Memory B cell (primary cell): ENCODE measurements around the gene STX5.

ENCODE experiments used
- ATAC-seq: fragments of 150-1000 bp; cut with Tn5 transposase; 2 replicates; pipeline ENCODE4 v1.10.0; 2021; ENCODE audit warnings: low read depth, mild to moderate bottlenecking, moderate library complexity
- DNase-seq, 2 donors: peaks; one replicate each; pipeline ENCODE4 v3.0.0; 2022; ENCODE audit warnings: low spot score in 2 of 2
- H3K27ac Mint-ChIP-seq: one replicate; pipeline ENCODE4 v1.8.0; 2022; ENCODE audit warnings: mild to moderate bottlenecking, moderate library complexity, mixed read lengths
- H3K27me3 Mint-ChIP-seq: one replicate; pipeline ENCODE4 v1.8.0; 2022; ENCODE audit warnings: mixed read lengths
- H3K36me3 Mint-ChIP-seq: one replicate; pipeline ENCODE4 v1.8.0; 2022; ENCODE audit warnings: mild to moderate bottlenecking, mixed read lengths
- H3K4me1 Mint-ChIP-seq: one replicate; pipeline ENCODE4 v1.8.0; 2022; ENCODE audit warnings: mixed read lengths
- H3K4me3 Mint-ChIP-seq: one replicate; pipeline ENCODE4 v1.8.0; 2022; ENCODE audit warnings: mild to moderate bottlenecking, moderate library complexity, mixed read lengths
- H3K9me3 Mint-ChIP-seq: one replicate; pipeline ENCODE4 v1.8.0; 2022; ENCODE audit warnings: mixed read lengths

Gene STX5

GRCh38 chr11:62792202-62792575 is 39.7 kb downstream of the STX5 start:
- no peaks in the 10 kb centered on the region for H3K27me3 Mint-ChIP-seq
- no peaks in the 10 kb centered on the region for H3K9me3 Mint-ChIP-seq
- DNase-seq (no peak), ATAC-seq (no peak)
- H3K36me3 Mint-ChIP-seq: peaks cover 21% of the 10 kb centered on the region
- H3K4me1 Mint-ChIP-seq: peaks cover 34% of the 10 kb centered on the region
- peak overlapping the region; percentile 88 for H3K4me3 Mint-ChIP-seq
- H3K27ac Mint-ChIP-seq: peak overlapping the region; percentile 77

- no peaks in the 10 kb centered on the region for H3K27me3 Mint-ChIP-seq
- H3K4me1 Mint-ChIP-seq: peaks cover 34% of the 10 kb centered on the region
- H3K27ac Mint-ChIP-seq: peak within 1 kb of the TSS; percentile 83
- DNase-seq (peak; percentile 81 to 84), ATAC-seq (peak; percentile 71)
- no peaks in the 10 kb centered on the region for H3K9me3 Mint-ChIP-seq
- H3K36me3 Mint-ChIP-seq: peaks cover 19% of the 10 kb centered on the region
- H3K4me3 Mint-ChIP-seq: peak within 1 kb of the TSS; percentile 88
Observed at GRCh38 chr11:62791501-62792201, 40.2 kb downstream of the STX5 start, which contains the start of gene TMEM223. TSS of gene TMEM223 (minus strand) at chr11:62792006. CDS start at chr11:62791994, 12 bp downstream.

GRCh38 chr11:62789576-62789975 is 42.3 kb downstream of the STX5 start:
- H3K4me3 Mint-ChIP-seq: no peak overlapping the region
- DNase-seq: no peak
- peaks cover 37% of the 10 kb centered on the region for H3K4me1 Mint-ChIP-seq
- H3K36me3 Mint-ChIP-seq: peaks cover 9% of the 10 kb centered on the region
- H3K27me3 Mint-ChIP-seq: no peaks in the 10 kb centered on the region
- no peak for ATAC-seq
- peak overlapping the region; percentile 83 for H3K27ac Mint-ChIP-seq
- H3K9me3 Mint-ChIP-seq: no peaks in the 10 kb centered on the region

GRCh38 chr11:62788991-62789390 is 42.9 kb downstream of the STX5 start:
- H3K4me1 Mint-ChIP-seq: peaks cover 35% of the 10 kb centered on the region
- peaks cover 4% of the 10 kb centered on the region for H3K36me3 Mint-ChIP-seq
- DNase-seq (no peak), ATAC-seq (no peak)
- H3K9me3 Mint-ChIP-seq: no peaks in the 10 kb centered on the region
- no peaks in the 10 kb centered on the region for H3K27me3 Mint-ChIP-seq
- H3K27ac Mint-ChIP-seq: peak overlapping the region; percentile 83
- H3K4me3 Mint-ChIP-seq: peak overlapping the region; percentile 61

GRCh38 chr11:62787005-62787759 is 44.7 kb downstream of the STX5 start, which contains the start of gene TMEM179B:
TSS of gene TMEM179B (plus strand) at chr11:62787402. CDS start at chr11:62787432, 30 bp downstream.
- H3K27ac Mint-ChIP-seq: peak within 1 kb of the TSS; percentile 96
- peaks cover 30% of the 10 kb centered on the region for H3K4me1 Mint-ChIP-seq
- ATAC-seq (peak; percentile 74), DNase-seq (peak; percentile 95 to 96)
- H3K27me3 Mint-ChIP-seq: no peaks in the 10 kb centered on the region
- peak within 1 kb of the TSS; percentile 97 for H3K4me3 Mint-ChIP-seq
- peaks cover 2% of the 10 kb centered on the region for H3K36me3 Mint-ChIP-seq
- no peaks in the 10 kb centered on the region for H3K9me3 Mint-ChIP-seq

GRCh38 chr11:62786318-62787004 is 45.4 kb downstream of the STX5 start:
- ATAC-seq (peak; percentile 71), DNase-seq (peak; percentile 90)
- Mint-ChIP-seq H3K36me3 (peaks cover 2% of the 10 kb centered on the region), H3K9me3 (no peaks in the 10 kb centered on the region), H3K27me3 (no peaks in the 10 kb centered on the region), H3K4me1 (peaks cover 28% of the 10 kb centered on the region), H3K4me3 (peak overlapping the region; percentile 85), H3K27ac (peak overlapping the region; percentile 96)

GRCh38 chr11:62782753-62783152 is 49.1 kb downstream of the STX5 start:
- DNase-seq (no peak), ATAC-seq (no peak)
- Mint-ChIP-seq H3K36me3 (no peaks in the 10 kb centered on the region), H3K27me3 (no peaks in the 10 kb centered on the region), H3K9me3 (no peaks in the 10 kb centered on the region), H3K27ac (no peak overlapping the region), H3K4me1 (peaks cover 5% of the 10 kb centered on the region), H3K4me3 (no peak overlapping the region)

- no peaks in the 10 kb centered on the region for H3K27me3 Mint-ChIP-seq
- no peak overlapping the region for H3K4me3 Mint-ChIP-seq
- no peaks in the 10 kb centered on the region for H3K9me3 Mint-ChIP-seq
- ATAC-seq (no peak), DNase-seq (no peak)
- H3K4me1 Mint-ChIP-seq: peaks cover 3% of the 10 kb centered on the region
- H3K36me3 Mint-ChIP-seq: peaks cover 4% of the 10 kb centered on the region
- H3K27ac Mint-ChIP-seq: no peak overlapping the region
Observed at GRCh38 chr11:62778441-62778840, 53.4 kb downstream of the STX5 start.

GRCh38 chr11:62777389-62777788 is 54.5 kb downstream of the STX5 start:
- H3K36me3 Mint-ChIP-seq: peaks cover 4% of the 10 kb centered on the region
- no peak for ATAC-seq
- DNase-seq: no peak
- no peaks in the 10 kb centered on the region for H3K27me3 Mint-ChIP-seq
- H3K4me1 Mint-ChIP-seq: peaks cover 3% of the 10 kb centered on the region
- no peak overlapping the region for H3K27ac Mint-ChIP-seq
- H3K4me3 Mint-ChIP-seq: no peak overlapping the region
- no peaks in the 10 kb centered on the region for H3K9me3 Mint-ChIP-seq

- H3K27ac Mint-ChIP-seq: no peak overlapping the region
- H3K9me3 Mint-ChIP-seq: no peaks in the 10 kb centered on the region
- peaks cover 4% of the 10 kb centered on the region for H3K36me3 Mint-ChIP-seq
- no peaks in the 10 kb centered on the region for H3K27me3 Mint-ChIP-seq
- ATAC-seq: no peak
- no peak overlapping the region for H3K4me3 Mint-ChIP-seq
- peaks cover 10% of the 10 kb centered on the region for H3K4me1 Mint-ChIP-seq
- DNase-seq: no peak
Observed at GRCh38 chr11:62775646-62776045, 56.2 kb downstream of the STX5 start.

GRCh38 chr11:62774407-62774806 is 57.4 kb downstream of the STX5 start:
- no peak overlapping the region for H3K4me3 Mint-ChIP-seq
- no peak overlapping the region for H3K27ac Mint-ChIP-seq
- peaks cover 17% of the 10 kb centered on the region for H3K4me1 Mint-ChIP-seq
- ATAC-seq (no peak), DNase-seq (no peak)
- H3K9me3 Mint-ChIP-seq: no peaks in the 10 kb centered on the region
- peaks cover 4% of the 10 kb centered on the region for H3K36me3 Mint-ChIP-seq
- no peaks in the 10 kb centered on the region for H3K27me3 Mint-ChIP-seq

GRCh38 chr11:62771144-62772021 is 60.5 kb downstream of the STX5 start, which contains the start of gene TAF6L:
TSS of gene TAF6L (plus strand) at chr11:62771396. CDS start at chr11:62775784, 4,388 bp downstream.
- Mint-ChIP-seq H3K36me3 (peaks cover 4% of the 10 kb centered on the region), H3K4me3 (peak within 1 kb of the TSS; percentile 97), H3K4me1 (peaks cover 17% of the 10 kb centered on the region), H3K27ac (peak within 1 kb of the TSS; percentile 97), H3K27me3 (no peaks in the 10 kb centered on the region), H3K9me3 (no peaks in the 10 kb centered on the region)
- ATAC-seq (peak; percentile 77), DNase-seq (peak; percentile 66 to 69)

- DNase-seq (no peak), ATAC-seq (no peak)
- Mint-ChIP-seq H3K4me1 (peaks cover 17% of the 10 kb centered on the region), H3K27ac (peak overlapping the region; percentile 97), H3K36me3 (peaks cover 8% of the 10 kb centered on the region), H3K27me3 (no peaks in the 10 kb centered on the region), H3K9me3 (no peaks in the 10 kb centered on the region), H3K4me3 (peak overlapping the region; percentile 97)
Observed at GRCh38 chr11:62770778-62771143, 61.1 kb downstream of the STX5 start.
